ENCODE data around the gene MRC2.
"Not testable (repeated sequence)": the region's sequence is repeated elsewhere in the genome, so short reads cannot be mapped to it uniquely, and the experiment has no call there.

DNA sequence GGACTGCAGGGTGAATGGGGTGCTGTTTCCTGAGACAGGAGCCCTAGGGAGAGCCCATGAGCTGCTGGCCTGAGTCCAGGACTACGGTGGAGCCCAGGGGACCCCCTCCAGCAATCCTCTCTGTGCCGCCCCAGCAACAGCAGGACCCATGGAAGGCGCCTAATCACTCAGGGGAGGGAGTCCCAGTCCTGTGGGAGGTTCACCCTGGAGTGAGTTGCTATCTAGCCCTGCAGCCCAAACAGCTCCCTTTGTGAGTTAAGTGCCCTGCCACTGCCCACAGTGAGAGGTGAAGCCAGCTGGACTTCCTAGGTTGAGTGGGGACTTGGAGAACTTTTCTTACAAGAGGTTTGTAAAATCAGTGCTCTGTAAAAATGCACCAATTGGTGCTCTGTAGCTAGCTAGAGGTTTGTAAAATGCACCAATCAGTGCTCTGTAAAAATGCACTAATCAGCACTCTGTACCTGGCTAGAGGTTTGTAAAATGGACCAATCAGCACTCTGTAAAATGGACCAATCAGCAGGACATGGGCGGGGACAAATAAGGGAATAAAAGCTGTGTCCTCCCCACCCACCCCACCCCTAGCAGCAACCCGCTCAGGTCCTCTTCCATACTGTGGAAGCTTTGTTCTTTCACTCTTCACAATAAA, 67.7 kb downstream of the MRC2 start:
- TF ChIP-seq, protein P1, sequence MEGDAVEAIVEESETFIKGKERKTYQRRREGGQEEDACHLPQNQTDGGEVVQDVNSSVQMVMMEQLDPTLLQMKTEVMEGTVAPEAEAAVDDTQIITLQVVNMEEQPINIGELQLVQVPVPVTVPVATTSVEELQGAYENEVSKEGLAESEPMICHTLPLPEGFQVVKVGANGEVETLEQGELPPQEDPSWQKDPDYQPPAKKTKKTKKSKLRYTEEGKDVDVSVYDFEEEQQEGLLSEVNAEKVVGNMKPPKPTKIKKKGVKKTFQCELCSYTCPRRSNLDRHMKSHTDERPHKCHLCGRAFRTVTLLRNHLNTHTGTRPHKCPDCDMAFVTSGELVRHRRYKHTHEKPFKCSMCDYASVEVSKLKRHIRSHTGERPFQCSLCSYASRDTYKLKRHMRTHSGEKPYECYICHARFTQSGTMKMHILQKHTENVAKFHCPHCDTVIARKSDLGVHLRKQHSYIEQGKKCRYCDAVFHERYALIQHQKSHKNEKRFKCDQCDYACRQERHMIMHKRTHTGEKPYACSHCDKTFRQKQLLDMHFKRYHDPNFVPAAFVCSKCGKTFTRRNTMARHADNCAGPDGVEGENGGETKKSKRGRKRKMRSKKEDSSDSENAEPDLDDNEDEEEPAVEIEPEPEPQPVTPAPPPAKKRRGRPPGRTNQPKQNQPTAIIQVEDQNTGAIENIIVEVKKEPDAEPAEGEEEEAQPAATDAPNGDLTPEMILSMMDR (IDR thresholded peaks at IDR 0.05; ENCODE audit: insufficient read depth, low read length, poor library complexity, severe bottlenecking), result not testable (repeated sequence)
- TF ChIP-seq EZH2phosphoT487 (conservative IDR thresholded peaks at IDR 0.05; ENCODE audit: low read length), result not testable (repeated sequence)
